Right lobe of liver (tissue), 4 donors: ENCODE measurements around the gene TYW1.

Source experiments
- POLR2A ChIP-seq: fragments of 450-650 bp; IDR thresholded peaks from one replicate; pipeline ENCODE4 v1.6.1; 2017; ENCODE audit warnings: antibody characterized with exemption, mild to moderate bottlenecking
- TF ChIP-seq, protein P1 (sequence below), 4 donors: fragments of 200-600 bp in 3 of 4; fragments of 450-650 bp in 1 of 4; IDR thresholded peaks; one replicate each; pipeline versions ENCODE4 v1.5.1 to v1.8.0; 2016 to 2022; ENCODE audit warnings: antibody characterized with exemption in 4 of 4, mild to moderate bottlenecking in 2 of 4
- donor health status: DM: no; HTN: no; CAD: no.
- donor health status: DM: no; HTN: no; CAD: no.
- donor health status: DM: no; HTN: yes; CAD: no.

- no peak for TF ChIP-seq POLR2A
- TF ChIP-seq, protein P1, sequence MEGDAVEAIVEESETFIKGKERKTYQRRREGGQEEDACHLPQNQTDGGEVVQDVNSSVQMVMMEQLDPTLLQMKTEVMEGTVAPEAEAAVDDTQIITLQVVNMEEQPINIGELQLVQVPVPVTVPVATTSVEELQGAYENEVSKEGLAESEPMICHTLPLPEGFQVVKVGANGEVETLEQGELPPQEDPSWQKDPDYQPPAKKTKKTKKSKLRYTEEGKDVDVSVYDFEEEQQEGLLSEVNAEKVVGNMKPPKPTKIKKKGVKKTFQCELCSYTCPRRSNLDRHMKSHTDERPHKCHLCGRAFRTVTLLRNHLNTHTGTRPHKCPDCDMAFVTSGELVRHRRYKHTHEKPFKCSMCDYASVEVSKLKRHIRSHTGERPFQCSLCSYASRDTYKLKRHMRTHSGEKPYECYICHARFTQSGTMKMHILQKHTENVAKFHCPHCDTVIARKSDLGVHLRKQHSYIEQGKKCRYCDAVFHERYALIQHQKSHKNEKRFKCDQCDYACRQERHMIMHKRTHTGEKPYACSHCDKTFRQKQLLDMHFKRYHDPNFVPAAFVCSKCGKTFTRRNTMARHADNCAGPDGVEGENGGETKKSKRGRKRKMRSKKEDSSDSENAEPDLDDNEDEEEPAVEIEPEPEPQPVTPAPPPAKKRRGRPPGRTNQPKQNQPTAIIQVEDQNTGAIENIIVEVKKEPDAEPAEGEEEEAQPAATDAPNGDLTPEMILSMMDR (IDR thresholded peaks at IDR 0.05), result no peak
These were observed 104.3 kb downstream of the TYW1 start for GRCh38 chr7:67100956-67101361.
